Right forelimb (tissue), 1 donor: ENCODE results near the gene PAK4.

ENCODE experiments used
- DNase-seq: peaks from one replicate; pipeline ENCODE4 v3.0.0-alpha.2; 2018

The PAK4 gene

GRCh38 chr19:39167461-39168257, 42.1 kb downstream of the PAK4 start:
- no peak for DNase-seq

GRCh38 chr19:39168258-39169142, 42.9 kb downstream of the PAK4 start:
- no peak for DNase-seq

GRCh38 chr19:39169143-39169810, 43.7 kb downstream of the PAK4 start:
- no peak for DNase-seq

GRCh38 chr19:39170386-39171231, 45.0 kb downstream of the PAK4 start:
- DNase-seq: no peak

- DNase-seq: no peak
Observed at GRCh38 chr19:39171479-39172465, 46.2 kb downstream of the PAK4 start.

GRCh38 chr19:39172700-39173501, 47.3 kb downstream of the PAK4 start:
- no peak for DNase-seq

GRCh38 chr19:39173502-39173991, 48.0 kb downstream of the PAK4 start:
- DNase-seq: no peak

- DNase-seq: no peak
Observed at GRCh38 chr19:39174142-39174541, 48.6 kb downstream of the PAK4 start.

- DNase-seq: no peak
Observed at GRCh38 chr19:39174558-39175544, 49.3 kb downstream of the PAK4 start.

- DNase-seq: no peak
Observed at GRCh38 chr19:39175564-39175963, 50.0 kb downstream of the PAK4 start.

- no peak for DNase-seq
Observed at GRCh38 chr19:39177110-39177699, 51.6 kb downstream of the PAK4 start.

GRCh38 chr19:39177736-39178135, 52.1 kb downstream of the PAK4 start:
- DNase-seq: no peak

- DNase-seq: no peak
Observed at GRCh38 chr19:39178296-39179006, 52.9 kb downstream of the PAK4 start.

- no peak for DNase-seq
Observed at GRCh38 chr19:39179754-39180153, 54.2 kb downstream of the PAK4 start.

- DNase-seq: no peak
Observed at GRCh38 chr19:39180749-39181148, 55.2 kb downstream of the PAK4 start.

- DNase-seq: no peak
Observed at GRCh38 chr19:39181500-39182173, 56.1 kb downstream of the PAK4 start.

- DNase-seq: no peak
Observed at GRCh38 chr19:39182174-39182505, 56.6 kb downstream of the PAK4 start.
